Esophagus muscularis mucosa (tissue), 4 donors: ENCODE data around the gene MAPK8. TPM values are rescaled to one million over a fixed set of nuclear protein-coding genes. Genes with fewer than 3 reads are reported as not detected.

Experiments
- DNase-seq: peaks from one replicate; pipeline ENCODE4 v3.0.0-alpha.2; 2017; ENCODE audit errors: extremely low spot score
- H3K27ac ChIP-seq, 4 donors: fragments of 200-600 bp; sonication (generic); replicated peaks in 1 of 4; 1 replicate in 3 of 4; 2 replicates in 1 of 4; pipeline ENCODE4 v1.5.1; 2016 to 2019; ENCODE audit warnings: mild to moderate bottlenecking in 1 of 4
- H3K27me3 ChIP-seq, 4 donors: fragments of 200-600 bp; sonication (generic); one replicate each; pipeline versions ENCODE4 v1.5.1 to v1.6.0; 2016 to 2019
- H3K36me3 ChIP-seq, 4 donors: fragments of 200-600 bp; sonication (generic); one replicate each; pipeline ENCODE4 v1.5.1; 2016 to 2019
- H3K4me1 ChIP-seq, 4 donors: fragments of 200-600 bp; sonication (generic); one replicate each; pipeline ENCODE4 v1.5.1; 2016 to 2019
- H3K4me3 ChIP-seq, 4 donors: fragments of 200-600 bp; sonication (generic); 1 replicate in 2 of 4; 2 replicates in 2 of 4; pipeline ENCODE4 v1.5.1; 2016 to 2019; ENCODE audit warnings: mild to moderate bottlenecking in 4 of 4, moderate library complexity in 1 of 4
- H3K9me3 ChIP-seq, 4 donors: fragments of 200-600 bp; sonication (generic); 1 replicate in 3 of 4; 2 replicates in 1 of 4; pipeline ENCODE4 v1.5.1; 2016 to 2019
- EP300 ChIP-seq: sonication (generic); formaldehyde crosslinking; IDR thresholded peaks from one replicate; pipeline ENCODE4 v1.6.1; 2017; ENCODE audit warnings: antibody characterized with exemption
- POLR2A ChIP-seq: fragments of 450-650 bp; IDR thresholded peaks from one replicate; pipeline ENCODE4 v1.6.1; 2017; ENCODE audit warnings: antibody characterized with exemption, moderate library complexity, mild to moderate bottlenecking, low read depth
- POLR2AphosphoS5 ChIP-seq, 2 donors: sonication (generic); formaldehyde crosslinking; IDR thresholded peaks; one replicate each; pipeline ENCODE4 v1.6.1; 2017; ENCODE audit warnings: antibody characterized with exemption in 2 of 2
- WGBS: methylation state at CpG from one replicate; pipeline ENCODE4 v1.1.5; 2018; 5-methylcytosine and 5-hydroxymethylcytosine counted together
- intact Hi-C: fragments of 100-400 bp; cut with DNase I; formaldehyde crosslinking; loops from one replicate; pipeline ENCODE4 v1.15.1; 2023
- total RNA-seq, 4 donors: library from RNA; depleted of rRNA; stranded (reverse); fragments of >200 nt; gene quantifications; one replicate each; pipeline versions ENCODE4 v1.1.0 to v1.2.1, GENCODE V29; 2016
- TF ChIP-seq, protein P1 (sequence below), 3 experiments: fragments of 200-600 bp in 2 of 3; fragments of 450-650 bp in 1 of 3; sonication (generic) in 2 of 3; IDR thresholded peaks; one replicate each; pipeline ENCODE4 v1.5.1; 2017 to 2019; ENCODE audit warnings: antibody characterized with exemption in 3 of 3, mild to moderate bottlenecking in 2 of 3, moderate library complexity in 1 of 3

Gene MAPK8
- total RNA-seq, 4 donors from 2014 or later, result 26.8 to 50.0 (median 33.1) TPM

DNA sequence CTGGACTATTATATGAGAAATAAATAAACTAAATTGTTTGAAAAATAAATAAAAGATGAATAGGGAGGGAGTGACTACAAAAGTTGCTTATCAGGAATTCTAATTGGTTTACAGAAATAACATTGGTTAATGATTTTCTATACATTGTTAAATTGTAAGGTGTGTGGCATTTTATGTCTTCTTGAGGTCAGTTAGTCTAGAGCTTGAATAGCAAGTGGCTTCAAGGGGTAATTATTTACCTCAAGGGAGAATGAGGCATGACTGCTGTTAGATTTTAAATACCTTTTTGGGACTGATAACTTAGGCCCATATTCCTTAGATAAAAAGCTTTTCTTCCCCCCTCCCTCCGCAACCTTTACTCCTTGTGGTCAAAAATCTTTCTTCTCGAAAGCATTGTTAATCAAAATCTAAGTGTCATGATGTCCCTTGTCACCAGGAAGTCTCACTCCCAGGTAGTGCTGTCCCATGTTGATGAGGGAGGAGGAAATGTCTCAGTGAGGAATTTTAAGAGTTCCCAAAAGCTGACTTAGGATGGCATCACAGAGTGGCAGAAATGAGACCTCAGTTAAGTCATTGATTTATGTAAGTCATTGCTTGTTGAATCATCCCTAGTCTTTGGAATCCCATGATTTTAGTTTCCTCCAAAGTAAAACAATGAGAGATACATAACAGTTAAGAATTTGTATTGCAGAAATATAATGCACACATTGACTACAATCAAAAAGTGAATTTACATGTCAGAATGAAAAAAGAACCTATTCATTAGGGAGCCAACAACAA is 71.5 kb downstream of the MAPK8 start:
- Histone ChIP-seq H3K36me3 (no peaks in the 10 kb centered on the region), H3K9me3 (peaks cover 0 to 14% (median 2%) of the 10 kb centered on the region in 4 donors), H3K4me3 (no peak overlapping the region), H3K4me1 (no peaks in the 10 kb centered on the region), H3K27me3 (no peaks in the 10 kb centered on the region), H3K27ac (no peak overlapping the region)
- intact Hi-C loops, result no loop called here
- DNase-seq, result no peak
- TF ChIP-seq POLR2AphosphoS5 (IDR thresholded peaks at IDR 0.05), result no peak
- TF ChIP-seq POLR2A, result no peak
- TF ChIP-seq, protein P1, sequence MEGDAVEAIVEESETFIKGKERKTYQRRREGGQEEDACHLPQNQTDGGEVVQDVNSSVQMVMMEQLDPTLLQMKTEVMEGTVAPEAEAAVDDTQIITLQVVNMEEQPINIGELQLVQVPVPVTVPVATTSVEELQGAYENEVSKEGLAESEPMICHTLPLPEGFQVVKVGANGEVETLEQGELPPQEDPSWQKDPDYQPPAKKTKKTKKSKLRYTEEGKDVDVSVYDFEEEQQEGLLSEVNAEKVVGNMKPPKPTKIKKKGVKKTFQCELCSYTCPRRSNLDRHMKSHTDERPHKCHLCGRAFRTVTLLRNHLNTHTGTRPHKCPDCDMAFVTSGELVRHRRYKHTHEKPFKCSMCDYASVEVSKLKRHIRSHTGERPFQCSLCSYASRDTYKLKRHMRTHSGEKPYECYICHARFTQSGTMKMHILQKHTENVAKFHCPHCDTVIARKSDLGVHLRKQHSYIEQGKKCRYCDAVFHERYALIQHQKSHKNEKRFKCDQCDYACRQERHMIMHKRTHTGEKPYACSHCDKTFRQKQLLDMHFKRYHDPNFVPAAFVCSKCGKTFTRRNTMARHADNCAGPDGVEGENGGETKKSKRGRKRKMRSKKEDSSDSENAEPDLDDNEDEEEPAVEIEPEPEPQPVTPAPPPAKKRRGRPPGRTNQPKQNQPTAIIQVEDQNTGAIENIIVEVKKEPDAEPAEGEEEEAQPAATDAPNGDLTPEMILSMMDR (IDR thresholded peaks at IDR 0.05), result no peak
- no peak for TF ChIP-seq EP300
- WGBS, result 93% methylated on average over 2 of the region's 2 CpGs

DNA sequence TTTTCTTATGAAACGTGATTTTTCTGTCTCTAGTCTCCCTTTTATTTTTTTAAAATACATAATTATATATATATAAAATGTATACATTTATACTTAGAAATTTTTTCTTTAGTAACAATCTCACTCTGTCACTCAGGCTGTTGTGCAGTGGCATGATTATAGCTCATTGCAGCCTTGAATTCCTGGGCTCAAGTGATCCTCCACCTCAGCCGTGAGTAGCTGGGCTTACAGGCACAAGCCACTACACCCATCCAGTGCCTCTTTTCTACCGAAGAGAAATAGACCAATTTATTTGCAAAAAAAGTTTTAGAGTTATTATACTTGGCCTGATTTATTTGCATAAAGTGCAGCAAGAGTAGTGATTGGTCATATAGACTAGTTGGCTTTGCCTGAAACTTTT is 72.2 kb downstream of the MAPK8 start:
- TF ChIP-seq, protein P1 (IDR thresholded peaks at IDR 0.05), result no peak
- TF ChIP-seq POLR2A, result no peak
- intact Hi-C loops, result no loop called here
- Histone ChIP-seq H3K27me3 (no peaks in the 10 kb centered on the region), H3K9me3 (peaks cover 0 to 14% (median 2%) of the 10 kb centered on the region in 4 donors), H3K36me3 (no peaks in the 10 kb centered on the region), H3K4me1 (no peaks in the 10 kb centered on the region), H3K27ac (no peak overlapping the region), H3K4me3 (no peak overlapping the region)
- DNase-seq, result no peak
- WGBS, result 85% methylated on average over 3 of the region's 3 CpGs

DNA sequence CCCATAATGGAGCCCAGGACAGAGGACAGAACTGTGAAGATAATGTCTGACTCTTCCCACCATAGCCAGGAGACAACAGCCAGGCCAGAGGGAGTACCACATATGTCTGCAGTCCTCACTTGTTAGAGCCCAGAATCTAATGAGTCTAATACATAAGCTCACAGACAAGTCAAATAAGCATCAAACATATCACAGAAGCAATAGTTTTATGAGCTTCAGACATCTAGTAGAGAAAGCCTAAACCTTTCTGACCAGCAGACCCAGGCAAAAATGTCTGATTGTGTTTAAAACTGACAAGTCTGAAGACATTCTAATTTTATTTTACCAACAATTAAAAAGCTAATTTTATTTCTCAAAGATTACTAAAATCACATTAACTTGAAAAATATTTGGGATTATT is 75.5 kb downstream of the MAPK8 start:
- Histone ChIP-seq H3K4me3 (no peak overlapping the region), H3K4me1 (peaks cover 0 to 18% (median 0%) of the 10 kb centered on the region in 4 donors), H3K27ac (no peak overlapping the region), H3K36me3 (no peaks in the 10 kb centered on the region), H3K9me3 (peaks cover 0 to 14% (median 2%) of the 10 kb centered on the region in 4 donors), H3K27me3 (no peaks in the 10 kb centered on the region)
- no peak for DNase-seq
- intact Hi-C loops, result no loop called here
- TF ChIP-seq, protein P1 (IDR thresholded peaks at IDR 0.05), result no peak
- TF ChIP-seq EP300 (no peak), POLR2A (no peak), POLR2AphosphoS5 (IDR thresholded peaks at IDR 0.05) (no peak)

DNA sequence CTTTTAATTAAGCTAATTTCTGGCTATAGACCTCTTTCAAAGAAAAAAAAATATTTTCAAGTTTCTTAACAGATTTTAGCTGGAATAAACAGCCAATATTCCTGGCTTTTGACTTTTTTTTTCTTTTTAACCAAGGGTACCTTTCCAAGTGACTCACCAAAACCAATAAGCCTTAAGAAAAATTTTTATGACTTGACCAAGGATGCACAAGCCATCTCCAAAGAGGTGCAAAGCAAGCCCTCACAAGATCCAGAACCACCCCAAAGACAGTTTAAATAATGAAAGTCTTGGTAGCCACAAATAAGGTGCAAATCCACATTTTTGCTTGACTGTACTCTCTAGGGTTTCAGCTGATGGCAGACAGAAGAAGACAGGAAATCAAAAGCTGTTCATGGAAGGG is 76.5 kb downstream of the MAPK8 start:
- Histone ChIP-seq H3K9me3 (peaks cover 0 to 14% (median 2%) of the 10 kb centered on the region in 4 donors), H3K4me1 (peaks cover 0 to 20% (median 0%) of the 10 kb centered on the region in 4 donors), H3K36me3 (no peaks in the 10 kb centered on the region), H3K27ac (no peak overlapping the region), H3K4me3 (no peak overlapping the region), H3K27me3 (no peaks in the 10 kb centered on the region)
- intact Hi-C loops, result no loop called here
- TF ChIP-seq EP300 (no peak), POLR2A (no peak), POLR2AphosphoS5 (IDR thresholded peaks at IDR 0.05) (no peak)
- TF ChIP-seq, protein P1 (IDR thresholded peaks at IDR 0.05), result no peak
- DNase-seq, result no peak

DNA sequence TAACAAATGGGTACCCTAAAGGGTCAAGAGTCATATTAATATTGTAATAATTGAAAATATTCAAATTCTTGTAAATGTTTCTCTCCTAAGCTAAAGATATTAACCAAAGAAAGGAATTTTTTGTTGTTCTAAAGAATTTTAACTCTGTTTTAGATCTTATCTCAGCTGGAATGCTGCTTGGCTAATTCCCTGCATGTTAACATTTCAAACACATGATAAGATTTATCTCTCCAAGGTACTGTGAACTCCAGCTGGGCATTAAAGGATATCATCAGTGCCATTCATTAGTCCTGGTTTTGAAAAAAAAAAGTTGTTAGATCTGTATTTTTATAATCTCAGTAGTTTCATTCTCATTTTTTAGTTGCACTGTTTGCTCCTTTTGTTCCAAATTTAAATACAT is 76.9 kb downstream of the MAPK8 start:
- Histone ChIP-seq H3K27ac (no peak overlapping the region), H3K9me3 (peaks cover 0 to 14% (median 2%) of the 10 kb centered on the region in 4 donors), H3K36me3 (no peaks in the 10 kb centered on the region), H3K4me3 (no peak overlapping the region), H3K4me1 (peaks cover 0 to 20% (median 0%) of the 10 kb centered on the region in 4 donors), H3K27me3 (no peaks in the 10 kb centered on the region)
- DNase-seq, result no peak
- intact Hi-C loops, result no loop called here
- TF ChIP-seq POLR2AphosphoS5 (IDR thresholded peaks at IDR 0.05) (no peak), POLR2A (no peak), EP300 (no peak)
- TF ChIP-seq, protein P1 (IDR thresholded peaks at IDR 0.05), result no peak
